COR-L47 (cell line): ENCODE data around the gene FSTL4.
"Not testable (repeated sequence)": the region's sequence is repeated elsewhere in the genome, so short reads cannot be mapped to it uniquely, and the experiment has no call there.

Experiments used
- DNase-seq: peaks from one replicate; lab custom pipeline; 2025; lab: John Stamatoyannopoulos, UW

FSTL4 gene

GRCh38 chr5:133454442-133454841 is 157.9 kb downstream of the FSTL4 start:
- DNase-seq: no peak

DNA sequence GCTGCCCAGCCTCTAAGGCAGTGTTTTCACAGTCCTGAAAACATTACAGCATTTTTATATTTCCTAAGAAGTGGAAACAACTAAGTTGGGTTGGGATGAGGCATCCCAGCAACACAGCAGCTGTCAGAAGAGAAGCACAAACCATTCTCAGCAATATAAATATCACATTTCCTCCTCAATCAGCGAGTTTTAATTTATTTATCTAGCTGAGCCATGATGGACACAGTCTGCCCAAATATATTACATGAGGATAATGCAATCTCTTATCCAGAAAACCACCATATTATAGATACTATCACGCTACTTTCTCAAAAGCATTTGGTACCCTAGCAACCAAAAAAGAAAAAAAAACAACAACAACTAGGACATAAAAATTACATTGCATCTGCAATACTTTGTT is 158.5 kb downstream of the FSTL4 start:
- no peak for DNase-seq

GRCh38 chr5:133453084-133453780 is 159.1 kb downstream of the FSTL4 start:
- DNase-seq: no peak

GRCh38 chr5:133451926-133452325 is 160.4 kb downstream of the FSTL4 start:
- DNase-seq: no peak

DNA sequence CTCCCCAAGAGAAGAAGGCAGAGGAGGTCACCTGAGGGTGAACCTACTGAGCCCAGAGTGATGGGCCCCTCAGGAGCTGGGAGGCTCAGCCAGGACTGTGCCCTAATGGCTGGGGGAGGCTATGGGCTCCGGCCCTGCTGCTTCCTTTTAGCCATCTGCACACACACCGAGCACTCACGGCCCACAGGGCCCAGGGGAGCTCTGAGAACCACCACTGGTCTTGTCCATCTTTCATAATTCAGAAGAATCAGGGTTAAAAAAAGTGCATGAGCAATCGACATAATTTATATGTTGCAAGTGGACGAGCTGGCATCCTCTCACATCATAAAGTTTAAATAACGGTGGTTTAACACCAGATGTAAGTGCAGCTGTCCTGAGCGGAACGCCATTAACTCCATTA is 162.1 kb downstream of the FSTL4 start:
- DNase-seq: no peak

DNA sequence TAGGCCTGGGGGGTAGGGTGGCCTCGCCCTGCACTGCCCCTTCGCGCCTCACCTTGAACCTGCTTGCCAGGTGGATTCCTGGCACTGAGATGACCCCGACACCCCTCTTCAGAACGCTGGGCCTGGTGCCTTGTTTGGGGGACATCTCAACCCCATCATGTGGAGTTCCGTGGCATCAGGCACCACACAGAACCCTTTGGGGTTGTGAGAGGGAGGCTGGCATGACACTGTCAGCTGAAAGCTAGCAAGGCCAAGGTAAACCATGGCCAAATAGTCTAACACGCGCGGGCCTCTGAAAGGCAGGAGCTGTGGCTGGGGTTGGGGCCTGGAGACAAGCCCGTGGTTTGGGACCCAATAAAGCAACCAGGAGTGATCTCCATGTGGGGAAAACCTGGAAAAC is 163.2 kb downstream of the FSTL4 start:
- no peak for DNase-seq

- no peak for DNase-seq
Observed at GRCh38 chr5:133446440-133446839, 165.9 kb downstream of the FSTL4 start.

DNA sequence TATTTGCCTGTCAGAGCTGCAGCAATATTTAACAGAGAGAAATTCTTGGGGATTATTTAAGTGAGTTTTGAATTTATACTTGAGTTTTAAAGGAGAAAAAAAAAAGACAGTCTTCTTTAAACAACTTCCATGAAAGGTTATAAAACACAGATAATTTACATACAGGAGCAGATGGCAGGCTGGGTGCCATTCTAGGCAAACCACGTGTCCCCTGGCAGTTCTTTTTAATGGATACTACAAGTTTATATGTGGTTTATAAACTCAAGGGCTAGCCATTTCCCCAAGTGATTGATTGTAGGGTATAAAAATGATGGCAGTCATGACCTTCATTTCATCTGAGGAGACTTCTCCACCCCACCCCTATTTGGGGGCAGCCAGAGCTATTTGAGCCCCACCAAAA is 166.6 kb downstream of the FSTL4 start:
- DNase-seq: no peak

GRCh38 chr5:133445204-133445603 is 167.1 kb downstream of the FSTL4 start:
- DNase-seq: not testable (repeated sequence)

- no peak for DNase-seq
Observed at GRCh38 chr5:133444711-133445110, 167.6 kb downstream of the FSTL4 start.

- DNase-seq: no peak
Observed at GRCh38 chr5:133441166-133441815, 171.1 kb downstream of the FSTL4 start.

GRCh38 chr5:133440467-133441115 is 171.8 kb downstream of the FSTL4 start:
- no peak for DNase-seq

DNA sequence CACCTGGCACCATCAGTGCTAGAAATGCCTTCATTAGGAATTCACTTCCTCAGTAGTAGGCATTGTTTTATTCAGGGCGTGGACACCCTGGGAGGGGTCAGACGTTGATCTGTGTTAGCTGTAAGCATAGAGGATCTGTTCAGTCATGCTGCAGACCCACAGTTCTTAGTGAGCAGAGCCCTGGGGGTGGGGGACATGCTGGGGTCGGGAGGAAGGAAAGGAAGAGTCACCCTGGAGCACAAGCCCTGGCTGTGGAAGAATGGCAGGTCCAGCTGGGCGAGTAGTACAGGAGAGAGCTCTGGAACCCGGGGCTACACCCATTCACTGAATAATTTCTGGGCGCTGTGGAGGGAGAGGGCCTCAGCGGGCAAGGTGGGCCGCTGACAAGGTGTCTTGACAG is 172.5 kb downstream of the FSTL4 start:
- DNase-seq: peak; percentile 31

- DNase-seq: no peak
Observed at GRCh38 chr5:133438487-133438886, 173.9 kb downstream of the FSTL4 start.

GRCh38 chr5:133434336-133434735 is 178.0 kb downstream of the FSTL4 start:
- DNase-seq: no peak

DNA sequence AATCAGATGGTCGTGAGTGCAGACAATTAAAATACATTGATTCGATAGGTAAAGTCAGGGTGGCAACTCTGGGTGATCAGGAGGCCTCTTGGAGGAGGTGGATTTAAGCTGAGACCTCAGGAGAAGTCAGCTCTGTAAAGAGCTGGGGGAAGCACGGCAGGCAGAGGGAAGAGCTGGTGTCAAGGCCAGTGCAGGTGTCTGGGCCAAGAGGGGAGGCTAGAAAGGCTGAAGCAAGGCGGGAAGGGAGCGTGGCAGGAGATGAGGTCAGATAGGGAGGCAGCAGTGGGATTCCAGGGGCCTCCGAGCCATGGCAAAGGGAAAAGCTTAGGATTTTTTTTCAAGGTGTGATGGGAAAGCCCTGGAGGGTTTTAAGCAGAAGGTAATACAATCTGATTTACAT is 178.7 kb downstream of the FSTL4 start:
- no peak for DNase-seq

- no peak for DNase-seq
Observed at GRCh38 chr5:133432956-133433532, 179.3 kb downstream of the FSTL4 start.

DNA sequence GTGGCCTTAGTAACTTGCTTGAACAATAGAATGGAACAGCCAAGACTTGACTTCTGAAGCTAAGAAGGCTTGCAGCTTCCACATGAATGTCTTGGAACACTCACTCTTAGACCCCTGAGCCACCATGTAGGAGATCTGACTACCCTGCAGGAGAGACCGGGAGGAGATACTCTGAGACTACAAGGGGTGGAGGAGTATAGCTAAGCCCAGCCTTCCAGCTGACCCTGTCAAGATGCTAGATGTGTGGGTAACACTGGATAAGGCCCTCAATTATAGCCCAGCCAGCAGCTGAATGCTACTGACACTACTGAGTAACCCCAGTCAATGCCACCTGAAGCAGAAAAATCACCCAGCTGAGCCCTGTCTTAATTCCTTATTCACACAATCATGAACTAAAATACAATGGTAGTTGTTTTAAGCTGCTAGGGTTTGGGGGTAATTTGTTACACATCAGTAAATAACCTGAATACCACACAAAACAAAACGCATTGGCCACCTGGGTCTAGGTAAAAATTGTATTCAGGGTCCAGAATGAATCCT is 180.9 kb downstream of the FSTL4 start:
- DNase-seq: no peak

DNA sequence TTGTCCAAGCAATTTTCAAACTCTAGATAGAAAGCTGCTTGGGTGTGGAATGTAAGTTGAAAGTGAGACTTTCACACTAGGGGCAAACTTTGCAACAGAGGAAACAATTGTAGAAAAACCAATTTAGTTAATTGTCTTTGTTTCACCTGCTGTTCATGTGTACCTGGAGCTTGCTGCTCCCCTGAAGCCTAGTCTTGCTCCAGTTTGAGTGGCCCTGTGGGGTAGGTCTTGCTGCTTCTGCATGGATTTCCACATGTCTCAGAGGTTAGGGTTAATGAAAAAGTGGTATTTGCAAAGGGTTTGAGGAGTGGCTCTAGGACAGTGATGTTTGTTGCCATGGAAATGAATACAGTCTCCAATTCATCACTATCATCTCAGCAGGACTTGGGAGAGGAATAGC is 182.2 kb downstream of the FSTL4 start:
- DNase-seq: peak; percentile 36

DNA sequence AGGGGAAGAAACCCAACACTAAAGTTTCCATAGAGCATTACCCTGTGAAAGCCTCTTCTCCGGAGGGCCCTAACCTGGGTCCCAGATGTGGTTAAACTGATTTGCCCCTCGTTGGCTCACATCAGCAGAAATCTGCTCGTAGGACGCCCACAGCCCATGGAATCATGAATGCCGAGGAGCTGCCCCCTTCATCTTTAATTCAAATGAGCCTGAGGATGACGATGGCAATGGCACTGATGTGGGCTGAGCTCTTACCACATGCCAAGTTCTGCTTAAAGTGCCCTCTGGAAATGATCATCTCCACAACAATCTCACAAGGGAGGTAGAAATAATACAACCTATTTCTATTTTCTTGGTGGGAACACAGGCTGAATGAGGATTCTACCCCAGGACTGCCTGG is 183.3 kb downstream of the FSTL4 start:
- no peak for DNase-seq

GRCh38 chr5:133428072-133428660 is 184.2 kb downstream of the FSTL4 start:
- DNase-seq: no peak

GRCh38 chr5:133427121-133427777 is 185.1 kb downstream of the FSTL4 start:
- no peak for DNase-seq
